Neural cell (in vitro differentiated cells): ENCODE results near the gene RNF121. TPM values are rescaled to one million over a fixed set of nuclear protein-coding genes. Genes with fewer than 3 reads are reported as not detected.

Experiments
- H2AFZ ChIP-seq: fragments of 200-600, 300-800 bp; sonication (generic), shearing (Covaris generic); 2 replicates; pipeline ENCODE4 v1.6.0; 2014; ENCODE audit warnings: low read depth, mild to moderate bottlenecking, antibody characterized with exemption, low read length, moderate library complexity
- H3F3A ChIP-seq: fragments of 200-600 bp; shearing (Covaris generic); 2 replicates; pipeline ENCODE4 v1.6.1; 2016; ENCODE audit warnings: mild to moderate bottlenecking, moderate library complexity, mixed read lengths, antibody characterized with exemption, low read length; ENCODE audit not compliant: insufficient read depth, poor library complexity, severe bottlenecking
- H3K27ac ChIP-seq: fragments of 200-600, 300-800 bp; sonication (generic), shearing (Covaris generic); 2 replicates; pipeline ENCODE4 v1.5.1; 2014; ENCODE audit warnings: mild to moderate bottlenecking, low read length, moderate library complexity
- H3K27me3 ChIP-seq: fragments of 300-800, 200-600 bp; sonication (generic), shearing (Covaris generic); 2 replicates; pipeline ENCODE4 v1.6.0; 2014; ENCODE audit warnings: mild to moderate bottlenecking, low read depth, low read length, moderate library complexity; ENCODE audit not compliant: insufficient read depth
- H3K36me3 ChIP-seq: fragments of 300-800, 200-600 bp; sonication (generic), shearing (Covaris generic); 2 replicates; pipeline ENCODE4 v1.5.1; 2014; ENCODE audit warnings: mild to moderate bottlenecking, antibody characterized with exemption, low read length, moderate library complexity; ENCODE audit not compliant: insufficient read depth
- H3K4me2 ChIP-seq: fragments of 300-800, 200-600 bp; sonication (generic), shearing (Covaris generic); 2 replicates; pipeline ENCODE4 v1.6.0; 2014; ENCODE audit warnings: mild to moderate bottlenecking, low read length
- H3K4me3 ChIP-seq: fragments of 300-800, 200-600 bp; sonication (generic), shearing (Covaris generic); 2 replicates; pipeline ENCODE4 v1.5.1; 2014; ENCODE audit warnings: mild to moderate bottlenecking, low read length, moderate library complexity
- H3K79me2 ChIP-seq: fragments of 200-600 bp; shearing (Covaris generic); replicated peaks from 2 replicates; pipeline ENCODE4 v1.6.0; 2014; ENCODE audit warnings: mild to moderate bottlenecking, low read length, moderate library complexity; ENCODE audit not compliant: insufficient read depth
- H3K9ac ChIP-seq: fragments of 300-800, 200-600 bp; sonication (generic), shearing (Covaris generic); 2 replicates; pipeline ENCODE4 v1.6.1; 2016; ENCODE audit warnings: mild to moderate bottlenecking, low read length, mixed read lengths
- H3K9me2 ChIP-seq: fragments of 200-600 bp; shearing (Covaris generic); 2 replicates; pipeline ENCODE4 v1.6.1; 2016; ENCODE audit warnings: mild to moderate bottlenecking, low read length, mixed read lengths; ENCODE audit not compliant: insufficient read depth
- H3K9me3 ChIP-seq: fragments of 200-600, 300-800 bp; sonication (generic), shearing (Covaris generic); 2 replicates; pipeline ENCODE4 v1.6.1; 2016; ENCODE audit warnings: mild to moderate bottlenecking, mixed run types, low read length, moderate library complexity, mixed read lengths
- H4K20me1 ChIP-seq: fragments of 200-600 bp; shearing (Covaris generic); 2 replicates; pipeline ENCODE4 v1.6.1; 2016; ENCODE audit warnings: mild to moderate bottlenecking, mixed run types; ENCODE audit not compliant: insufficient read depth
- EP300 ChIP-seq: fragments of 450-650 bp; conservative IDR thresholded peaks from 2 replicates; pipeline ENCODE4 v1.6.1; 2014; ENCODE audit warnings: antibody characterized with exemption, mild to moderate bottlenecking, moderate library complexity; ENCODE audit not compliant: poor library complexity, severe bottlenecking
- EZH2 ChIP-seq: fragments of 200-600, 300-800 bp; shearing (Covaris generic), sonication (generic); IDR thresholded peaks from 2 replicates; pipeline ENCODE4 v1.6.1; 2014; ENCODE audit warnings: antibody characterized with exemption, low read length, borderline replicate concordance, mild to moderate bottlenecking; ENCODE audit not compliant: insufficient read depth, poor library complexity, severe bottlenecking
- MXI1 ChIP-seq: fragments of 450-650 bp; conservative IDR thresholded peaks from 2 replicates; pipeline ENCODE4 v1.6.1; 2014; ENCODE audit warnings: antibody characterized with exemption, mild to moderate bottlenecking; ENCODE audit not compliant: poor library complexity, severe bottlenecking
- POLR2AphosphoS5 ChIP-seq: IDR thresholded peaks from 2 replicates; pipeline ENCODE4 v1.6.1; 2012
- RAD21 ChIP-seq: fragments of 450-650 bp; conservative IDR thresholded peaks from 2 replicates; pipeline ENCODE4 v1.6.1; 2014; ENCODE audit warnings: antibody characterized with exemption, mild to moderate bottlenecking, moderate library complexity
- REST ChIP-seq: IDR thresholded peaks from 2 replicates; pipeline ENCODE4 v1.6.1; 2012; ENCODE audit warnings: borderline replicate concordance
- SMC3 ChIP-seq: fragments of 450-650 bp; conservative IDR thresholded peaks from 2 replicates; pipeline ENCODE4 v1.6.1; 2014; ENCODE audit warnings: antibody characterized with exemption, mild to moderate bottlenecking, moderate library complexity; ENCODE audit not compliant: poor library complexity
- TAF1 ChIP-seq: IDR thresholded peaks from 2 replicates; pipeline ENCODE4 v1.6.1; 2012; ENCODE audit warnings: low read depth
- polyA plus RNA-seq: library from polyadenylated mRNA; depleted of rRNA; stranded (reverse); fragments of >200 nt; gene quantifications from 2 replicates; pipeline ENCODE4 v1.2.3, GENCODE V29; 2014
- TF ChIP-seq, protein P1 (sequence below): fragments of 450-650 bp; IDR thresholded peaks from 2 replicates; pipeline ENCODE4 v1.5.1; 2014; ENCODE audit warnings: antibody characterized with exemption, mild to moderate bottlenecking, moderate library complexity; ENCODE audit not compliant: poor library complexity, severe bottlenecking

Gene RNF121
- polyA plus RNA-seq, 1 donor from 2014 or later = 21.2 TPM

DNA sequence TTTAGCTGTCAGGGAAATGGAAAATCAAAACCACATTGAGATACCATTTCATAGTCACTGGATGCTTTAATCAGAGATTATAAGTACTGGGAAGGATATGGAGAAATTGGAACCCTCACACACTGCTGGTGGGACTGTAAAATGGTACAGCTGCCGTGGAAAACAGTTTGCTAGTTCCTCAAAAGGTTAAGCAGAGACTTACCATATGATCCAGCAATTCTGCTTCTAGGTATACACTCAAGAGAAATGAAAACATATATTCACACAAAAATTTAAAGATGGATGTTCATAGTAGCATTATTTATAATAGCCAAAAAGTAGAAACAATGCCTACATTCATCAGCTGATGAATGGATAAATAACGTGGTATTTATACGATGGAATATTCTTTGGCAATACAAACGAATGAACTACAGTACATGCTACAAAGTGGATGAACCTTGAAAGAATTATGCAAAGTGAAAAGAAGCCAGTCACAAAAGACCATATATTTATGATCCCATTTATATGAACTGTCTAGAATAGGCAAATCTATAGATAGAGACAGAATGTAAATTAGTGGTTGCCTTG lies 23.0 kb downstream of the RNF121 start:
- H3K27ac ChIP-seq = no peak overlapping the region
- H3K9me2 ChIP-seq = no peaks in the 10 kb centered on the region
- H3F3A ChIP-seq = no peaks in the 10 kb centered on the region
- H3K9ac ChIP-seq = no peak overlapping the region
- no peaks in the 10 kb centered on the region for H3K36me3 ChIP-seq
- H3K27me3 ChIP-seq = no peaks in the 10 kb centered on the region
- no peaks in the 10 kb centered on the region for H4K20me1 ChIP-seq
- TF ChIP-seq, protein P1, sequence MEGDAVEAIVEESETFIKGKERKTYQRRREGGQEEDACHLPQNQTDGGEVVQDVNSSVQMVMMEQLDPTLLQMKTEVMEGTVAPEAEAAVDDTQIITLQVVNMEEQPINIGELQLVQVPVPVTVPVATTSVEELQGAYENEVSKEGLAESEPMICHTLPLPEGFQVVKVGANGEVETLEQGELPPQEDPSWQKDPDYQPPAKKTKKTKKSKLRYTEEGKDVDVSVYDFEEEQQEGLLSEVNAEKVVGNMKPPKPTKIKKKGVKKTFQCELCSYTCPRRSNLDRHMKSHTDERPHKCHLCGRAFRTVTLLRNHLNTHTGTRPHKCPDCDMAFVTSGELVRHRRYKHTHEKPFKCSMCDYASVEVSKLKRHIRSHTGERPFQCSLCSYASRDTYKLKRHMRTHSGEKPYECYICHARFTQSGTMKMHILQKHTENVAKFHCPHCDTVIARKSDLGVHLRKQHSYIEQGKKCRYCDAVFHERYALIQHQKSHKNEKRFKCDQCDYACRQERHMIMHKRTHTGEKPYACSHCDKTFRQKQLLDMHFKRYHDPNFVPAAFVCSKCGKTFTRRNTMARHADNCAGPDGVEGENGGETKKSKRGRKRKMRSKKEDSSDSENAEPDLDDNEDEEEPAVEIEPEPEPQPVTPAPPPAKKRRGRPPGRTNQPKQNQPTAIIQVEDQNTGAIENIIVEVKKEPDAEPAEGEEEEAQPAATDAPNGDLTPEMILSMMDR = no peak
- TF ChIP-seq RAD21 (no peak), SMC3 (no peak)
- peaks cover 3% of the 10 kb centered on the region for H3K79me2 ChIP-seq
- H3K4me3 ChIP-seq = no peak overlapping the region
- H3K9me3 ChIP-seq = no peaks in the 10 kb centered on the region
- no peak overlapping the region for H2AFZ ChIP-seq
- H3K4me2 ChIP-seq = no peak overlapping the region

DNA sequence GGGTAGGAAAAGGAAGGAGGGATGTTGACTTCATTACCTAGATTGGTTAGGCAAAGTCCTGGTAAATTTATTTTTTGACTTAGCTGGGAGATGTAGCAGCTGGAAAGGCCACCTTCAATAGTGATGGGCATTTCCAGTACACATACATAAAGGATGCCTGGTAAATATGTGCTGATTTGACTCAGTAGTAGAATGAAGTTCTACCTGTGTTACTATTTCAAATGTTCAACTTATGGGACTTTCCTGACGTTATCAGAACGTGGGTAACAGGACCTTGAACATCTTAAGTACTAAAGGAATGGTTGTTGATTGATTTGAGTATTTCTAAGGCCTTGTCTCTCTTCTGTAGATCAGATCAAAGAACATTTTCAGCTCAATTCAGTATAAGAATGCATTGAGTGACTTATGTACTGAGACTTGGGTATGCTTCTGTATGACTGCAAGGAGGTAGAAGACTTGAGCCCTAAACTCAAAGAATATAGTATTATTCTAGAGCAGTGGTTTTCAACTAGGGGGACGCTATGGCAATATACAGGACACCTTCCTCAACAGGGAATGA lies 27.1 kb downstream of the RNF121 start:
- Histone ChIP-seq H4K20me1 (no peaks in the 10 kb centered on the region), H3K4me2 (no peak overlapping the region), H3K9me2 (no peaks in the 10 kb centered on the region), H3K9ac (no peak overlapping the region), H3K27ac (no peak overlapping the region), H3K9me3 (no peaks in the 10 kb centered on the region), H3K79me2 (no peaks in the 10 kb centered on the region), H3K27me3 (no peaks in the 10 kb centered on the region), H3K36me3 (peaks cover 5% of the 10 kb centered on the region), H3F3A (no peaks in the 10 kb centered on the region), H3K4me3 (no peak overlapping the region), H2AFZ (no peak overlapping the region)
- TF ChIP-seq SMC3 (no peak), POLR2AphosphoS5 (no peak), MXI1 (no peak), EZH2 (no peak), EP300 (no peak), TAF1 (no peak), RAD21 (no peak), REST (no peak)
- TF ChIP-seq, protein P1 = no peak
